RWPE1 (cell line): ENCODE measurements around the gene OR10P1.

Experiments
- CTCF ChIA-PET: fragments of 350-600 bp; sonication (Branson Sonifier 250); formaldehyde crosslinking; extraction: SDS; loops from one replicate; lab custom pipeline; 2021; lab: Yijun Ruan, JAX
- POLR2A ChIA-PET: fragments of 400-600 bp; formaldehyde crosslinking; extraction: SDS; loops from one replicate; lab custom pipeline; 2020; ENCODE audit warnings: antibody characterized with exemption; ENCODE audit not compliant: low non-redundant PET; lab: Yijun Ruan, JAX
- DNase-seq: peaks from one replicate; pipeline ENCODE4 v3.0.0; 2012; ENCODE audit warnings: low spot score
- H3K27ac ChIP-seq: fragments of 450-650 bp; 2 replicates; pipeline ENCODE4 v1.5.1; 2017
- TF ChIP-seq, protein P1 (sequence below): fragments of 450-650 bp; conservative IDR thresholded peaks from 2 replicates; pipeline ENCODE4 v1.5.1; 2017; ENCODE audit warnings: low read depth, mild to moderate bottlenecking

Gene OR10P1

DNA sequence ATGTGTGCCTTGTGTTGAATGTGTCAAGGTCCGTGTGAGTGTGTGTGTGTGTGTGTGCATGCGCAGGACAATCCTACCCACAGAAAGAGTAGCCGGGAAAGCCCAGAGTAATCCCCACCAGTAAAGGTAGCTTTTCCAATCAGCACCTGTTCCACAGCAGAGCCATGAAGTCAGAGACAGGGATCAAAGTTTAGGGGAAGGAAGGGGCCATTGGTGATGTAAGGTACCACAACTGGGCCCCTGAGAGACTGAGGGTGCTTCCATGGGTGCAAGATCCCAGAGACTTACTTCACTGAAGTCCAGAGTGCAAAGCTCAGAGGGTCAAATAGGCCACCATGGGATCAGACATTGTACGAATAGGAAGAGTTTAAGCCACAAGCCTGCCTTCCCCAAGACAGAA lies 20.5 kb downstream of the OR10P1 start:
- POLR2A ChIA-PET: no interaction called here
- TF ChIP-seq, protein P1, sequence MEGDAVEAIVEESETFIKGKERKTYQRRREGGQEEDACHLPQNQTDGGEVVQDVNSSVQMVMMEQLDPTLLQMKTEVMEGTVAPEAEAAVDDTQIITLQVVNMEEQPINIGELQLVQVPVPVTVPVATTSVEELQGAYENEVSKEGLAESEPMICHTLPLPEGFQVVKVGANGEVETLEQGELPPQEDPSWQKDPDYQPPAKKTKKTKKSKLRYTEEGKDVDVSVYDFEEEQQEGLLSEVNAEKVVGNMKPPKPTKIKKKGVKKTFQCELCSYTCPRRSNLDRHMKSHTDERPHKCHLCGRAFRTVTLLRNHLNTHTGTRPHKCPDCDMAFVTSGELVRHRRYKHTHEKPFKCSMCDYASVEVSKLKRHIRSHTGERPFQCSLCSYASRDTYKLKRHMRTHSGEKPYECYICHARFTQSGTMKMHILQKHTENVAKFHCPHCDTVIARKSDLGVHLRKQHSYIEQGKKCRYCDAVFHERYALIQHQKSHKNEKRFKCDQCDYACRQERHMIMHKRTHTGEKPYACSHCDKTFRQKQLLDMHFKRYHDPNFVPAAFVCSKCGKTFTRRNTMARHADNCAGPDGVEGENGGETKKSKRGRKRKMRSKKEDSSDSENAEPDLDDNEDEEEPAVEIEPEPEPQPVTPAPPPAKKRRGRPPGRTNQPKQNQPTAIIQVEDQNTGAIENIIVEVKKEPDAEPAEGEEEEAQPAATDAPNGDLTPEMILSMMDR: no peak
- no peak for DNase-seq
- H3K27ac ChIP-seq: no peak overlapping the region
- CTCF ChIA-PET: interaction anchor here (1.2 kb wide), 1 partner anchor 12 kb away, joined by 4 read pairs; no protein-coding TSS in a partner anchor

DNA sequence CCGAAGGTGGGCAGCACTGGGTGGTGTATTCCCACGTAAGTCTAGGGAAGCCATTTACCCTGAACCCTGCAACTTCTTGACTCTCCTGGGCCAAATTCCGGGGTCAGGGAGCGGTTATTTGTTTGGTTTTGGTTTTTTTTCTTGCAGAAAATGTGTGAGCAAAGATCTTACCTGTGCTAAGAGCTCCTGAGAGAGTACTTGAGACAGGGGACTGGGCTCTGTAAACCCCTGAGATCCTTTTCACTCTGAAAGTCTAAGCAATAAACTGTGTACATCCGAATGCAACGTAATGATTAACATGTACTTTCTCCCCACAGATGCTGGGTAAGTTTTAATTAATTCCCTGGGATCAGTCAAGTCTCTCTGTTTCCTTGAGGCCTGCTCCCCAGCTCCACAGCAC lies 21.5 kb downstream of the OR10P1 start:
- TF ChIP-seq, protein P1: no peak
- ChIA-PET POLR2A (no interaction called here), CTCF (interaction anchor here (0.7 kb wide), 1 partner anchor 77 kb away, joined by 3 read pairs; no protein-coding TSS in a partner anchor)
- DNase-seq: no peak
- no peak overlapping the region for H3K27ac ChIP-seq

DNA sequence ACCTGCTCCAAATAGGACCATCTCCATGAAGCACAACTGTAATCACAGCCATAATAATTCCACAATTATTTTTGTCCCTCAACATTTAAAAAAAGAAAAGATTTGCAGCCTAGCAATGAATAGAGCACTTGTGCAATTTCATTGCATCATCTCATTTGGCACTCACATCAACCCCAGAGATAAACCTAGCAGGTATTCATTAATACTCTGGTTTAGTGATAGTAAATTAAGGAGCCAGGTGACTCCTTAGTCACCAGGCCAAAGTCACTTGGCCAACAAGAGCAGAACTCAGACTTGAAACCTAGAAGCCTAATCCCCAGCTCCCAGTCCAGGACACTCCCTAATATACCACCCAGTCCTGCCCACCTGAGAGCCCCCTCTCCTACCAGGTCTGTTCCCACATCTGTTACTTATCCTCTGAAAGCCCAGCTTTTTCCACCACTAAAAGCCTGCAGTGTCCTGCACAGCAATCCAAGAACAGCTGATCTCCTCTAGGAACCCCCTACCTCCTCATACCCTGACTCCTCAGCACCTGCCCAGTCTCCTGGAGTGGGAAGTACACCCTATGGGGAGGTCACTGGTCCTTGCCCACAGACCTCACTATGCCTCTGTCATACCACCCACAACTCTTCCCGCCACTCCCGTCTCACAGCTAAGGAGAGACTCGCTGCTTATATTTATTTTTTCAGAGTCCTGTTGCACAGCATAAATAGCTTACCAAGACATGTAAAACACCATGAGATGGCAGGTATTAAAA lies 22.1 kb downstream of the OR10P1 start:
- H3K27ac ChIP-seq: no peak overlapping the region
- ChIA-PET POLR2A (no interaction called here), CTCF (interaction anchor here (0.7 kb wide), 1 partner anchor 77 kb away, joined by 3 read pairs; no protein-coding TSS in a partner anchor)
- DNase-seq: no peak
- TF ChIP-seq, protein P1: no peak

DNA sequence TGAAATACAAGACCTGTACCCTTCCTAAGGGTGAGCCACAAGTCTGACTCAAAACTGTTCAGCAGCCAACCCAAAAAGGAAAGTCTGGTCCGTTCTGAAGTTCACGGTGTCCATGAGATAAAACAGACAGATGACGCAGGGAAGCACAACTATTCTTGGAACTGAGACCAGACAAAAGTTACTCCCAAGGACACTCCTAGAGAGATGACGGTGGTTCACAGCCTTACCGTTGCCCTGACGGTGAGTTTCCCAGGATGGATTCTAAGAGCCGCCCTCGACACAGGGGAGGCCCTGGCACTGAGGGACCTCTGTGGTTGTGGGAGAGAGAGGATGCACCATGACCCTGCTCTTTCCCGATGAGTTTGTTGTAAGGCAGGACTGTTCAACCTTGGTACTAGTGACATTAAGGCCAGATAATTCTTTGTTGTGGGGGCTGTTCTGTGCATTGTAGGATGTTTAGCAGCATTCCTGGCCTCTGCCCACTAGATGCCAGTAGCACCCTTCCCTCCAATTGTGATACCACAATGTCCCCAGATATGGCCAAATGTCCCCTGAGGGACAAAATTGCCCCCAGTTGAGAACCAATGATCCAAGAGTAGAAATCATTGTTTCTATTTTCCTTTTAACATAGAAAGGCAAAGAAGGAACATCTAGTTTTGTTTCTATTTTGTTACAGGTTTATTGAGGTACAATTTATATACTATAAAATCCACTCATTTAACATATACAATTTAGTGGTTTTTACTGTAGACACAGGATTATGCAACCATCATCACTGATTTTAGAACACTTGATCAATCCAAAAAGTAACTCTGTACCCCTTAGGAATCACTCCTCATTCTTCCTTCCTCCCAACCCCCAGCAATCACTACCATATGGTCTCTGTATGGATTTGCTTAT lies 23.0 kb downstream of the OR10P1 start:
- H3K27ac ChIP-seq: no peak overlapping the region
- ChIA-PET POLR2A (no interaction called here), CTCF (no interaction called here)
- TF ChIP-seq, protein P1: peak; percentile 43
- DNase-seq: no peak

DNA sequence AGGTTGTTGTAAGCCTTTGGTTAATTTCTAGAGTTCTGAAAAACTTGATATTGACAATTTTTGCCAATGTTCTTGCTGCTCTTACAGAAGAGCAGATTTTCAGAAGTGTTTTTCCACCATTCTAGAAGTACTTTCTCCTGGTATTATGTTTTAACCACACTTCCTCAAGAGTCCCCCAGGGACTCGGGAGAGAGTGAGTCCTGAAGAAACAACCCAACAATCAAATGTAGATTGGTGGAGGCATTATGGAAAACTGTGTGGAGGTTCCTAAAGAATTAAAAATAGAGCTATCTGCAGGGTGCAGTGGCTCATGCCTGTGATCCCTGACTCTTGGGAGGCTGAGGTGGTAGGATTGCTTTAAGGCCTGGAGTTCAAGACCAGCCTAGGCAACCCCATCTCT lies 26.7 kb downstream of the OR10P1 start:
- DNase-seq: no peak
- CTCF ChIA-PET: interaction anchor here (0.6 kb wide), 1 partner anchor 277 kb away, joined by 3 read pairs; no protein-coding TSS in a partner anchor
- POLR2A ChIA-PET: no interaction called here
- no peak overlapping the region for H3K27ac ChIP-seq
- TF ChIP-seq, protein P1: no peak

DNA sequence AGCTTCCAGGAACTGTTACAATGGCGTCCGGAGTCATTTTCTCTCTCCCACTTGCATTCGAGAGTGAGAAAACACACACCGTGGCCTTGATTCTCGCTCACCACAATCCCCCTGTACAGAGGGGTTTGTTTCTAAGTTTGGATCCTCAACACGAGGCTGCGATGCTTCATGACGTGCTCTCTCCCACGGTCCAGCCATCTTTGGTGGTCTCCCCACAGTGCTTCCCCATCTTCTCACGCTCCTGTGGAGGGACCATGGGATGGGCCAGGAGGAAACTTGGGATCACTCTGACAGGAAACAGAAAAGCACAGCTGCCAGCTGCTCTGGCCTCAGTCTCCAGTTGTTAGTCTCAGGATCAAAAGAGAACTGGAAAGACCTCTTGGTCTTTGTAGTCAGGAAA lies 28.1 kb downstream of the OR10P1 start:
- ChIA-PET POLR2A (no interaction called here), CTCF (no interaction called here)
- TF ChIP-seq, protein P1: no peak
- DNase-seq: no peak
- no peak overlapping the region for H3K27ac ChIP-seq
